ENCODE measurements around the gene EEF1A2. TPM values are rescaled to one million over a fixed set of nuclear protein-coding genes. Genes with fewer than 3 reads are reported as not detected.

The EEF1A2 gene
- total and polyA plus RNA-seq, 2 of the 4 experiments (the other 2 are of a cell fraction), result 1.3 to 4.6 TPM

DNA sequence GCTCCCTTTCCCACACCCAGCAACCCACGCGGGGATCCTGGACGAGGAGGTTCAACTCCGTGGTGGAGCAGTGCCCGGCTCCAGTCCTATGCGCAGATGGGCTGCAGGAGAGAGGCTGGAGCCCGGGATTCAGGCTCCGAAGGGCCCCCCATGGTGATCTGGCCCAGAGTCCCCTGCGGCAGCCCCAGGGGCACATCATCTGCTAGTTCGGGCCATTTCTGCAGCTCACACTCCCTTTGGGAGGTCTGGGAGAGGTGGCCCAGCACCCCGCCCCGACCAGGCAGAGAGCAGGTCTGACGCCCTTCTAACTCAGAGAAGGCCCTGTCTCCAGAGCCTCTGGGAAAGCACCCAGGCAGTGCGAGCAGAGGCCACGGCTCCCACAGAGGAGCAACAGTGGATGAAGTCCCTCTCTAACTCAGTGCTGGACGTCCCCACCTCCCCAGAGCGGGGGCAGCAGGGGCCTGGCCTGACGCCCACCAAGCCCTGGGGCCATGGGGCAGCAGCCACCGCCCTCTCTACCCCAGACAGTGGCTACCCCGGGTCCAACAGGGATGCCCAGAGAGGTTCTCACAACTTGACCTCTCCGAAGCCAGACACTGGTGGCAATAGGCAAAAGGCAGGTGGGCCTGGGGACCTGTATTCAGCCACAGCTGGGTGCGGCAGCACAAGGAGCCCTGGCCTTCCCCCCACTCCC lies 29.7 kb downstream of the EEF1A2 start:
- Histone ChIP-seq H4K5ac (ENCODE audit: low read depth, low read length) (no peak overlapping the region), H3K56ac (ENCODE audit: extremely low read depth, insufficient read depth, low read length) (no peak overlapping the region), H3K9me1 (ENCODE audit: insufficient read depth, low read length) (no peaks in the 10 kb centered on the region), H2BK15ac (ENCODE audit: low read depth, low read length) (no peak overlapping the region), H2BK5ac (ENCODE audit: low read depth, low read length, poor library complexity, severe bottlenecking) (no peak overlapping the region), H2BK120ac (ENCODE audit: low read depth, low read length) (no peak overlapping the region), H3K27ac (ENCODE audit: insufficient read depth, low read length) (no peak overlapping the region), H3K4me2 (ENCODE audit: low read depth, low read length) (no peak overlapping the region), H2AFZ (replicated peaks; ENCODE audit: low read length, poor library complexity) (no peak overlapping the region), H3K4ac (ENCODE audit: low read depth, low read length) (no peak overlapping the region), H3K36me3 (ENCODE audit: control insufficient read depth, insufficient read depth, low read length) (no peaks in the 10 kb centered on the region), H3K27me3 (ENCODE audit: control insufficient read depth, insufficient read depth, low read length) (peaks cover 69% of the 10 kb centered on the region), H3K18ac (ENCODE audit: low read depth, low read length) (no peak overlapping the region), H3K23ac (ENCODE audit: low read depth, low read length) (no peak overlapping the region), H3K4me3 (ENCODE audit: insufficient read depth, low read depth, low read length) (no peak overlapping the region), H3K14ac (replicated peaks; ENCODE audit: low read depth, low read length) (no peak overlapping the region), H3K9ac (ENCODE audit: low read depth, low read length) (no peak overlapping the region), H2AK9ac (replicated peaks; ENCODE audit: low read depth, low read length, poor library complexity) (no peak overlapping the region), H2BK20ac (ENCODE audit: low read depth, low read length) (no peak overlapping the region), H3K4me1 (ENCODE audit: control insufficient read depth, insufficient read depth, low read length) (no peaks in the 10 kb centered on the region), H4K8ac (ENCODE audit: low read depth in 2 of 2, low read length in 2 of 2) (no peak overlapping the region), H4K91ac (ENCODE audit: insufficient read depth, low read depth, low read length) (no peak overlapping the region), H2AK5ac (ENCODE audit: low read depth, low read length) (no peak overlapping the region), H3K79me1 (ENCODE audit: low read depth in 1 of 2, low read length in 2 of 2) (no peaks in the 10 kb centered on the region), H4K20me1 (ENCODE audit: insufficient read depth, low read length) (no peaks in the 10 kb centered on the region), H3K9me3 (ENCODE audit: control insufficient read depth, insufficient read depth, low read length) (no peaks in the 10 kb centered on the region)
- POLR2A ChIA-PET (ENCODE audit: unreplicated experiment), result no interaction called here
- in situ Hi-C loops (cut with MboI; ENCODE audit: low sequenced_read_pairs) (no loop called here), intact Hi-C loops (cut with micrococcal nuclease) (no loop called here), dilution Hi-C loops (cut with HindIII; ENCODE audit: low sequenced_read_pairs, unreplicated experiment) (no loop called here)
- CTCF ChIA-PET, result no interaction called here
- no TSS peak for BruUV-seq (replicated peaks)
- ATAC-seq (ENCODE audit: low read depth), result no peak
- no peak for TF ChIP-seq FOS (IDR thresholded peaks at IDR 0.05; ENCODE audit: low read depth, low read length)
- TF ChIP-seq, protein P1, sequence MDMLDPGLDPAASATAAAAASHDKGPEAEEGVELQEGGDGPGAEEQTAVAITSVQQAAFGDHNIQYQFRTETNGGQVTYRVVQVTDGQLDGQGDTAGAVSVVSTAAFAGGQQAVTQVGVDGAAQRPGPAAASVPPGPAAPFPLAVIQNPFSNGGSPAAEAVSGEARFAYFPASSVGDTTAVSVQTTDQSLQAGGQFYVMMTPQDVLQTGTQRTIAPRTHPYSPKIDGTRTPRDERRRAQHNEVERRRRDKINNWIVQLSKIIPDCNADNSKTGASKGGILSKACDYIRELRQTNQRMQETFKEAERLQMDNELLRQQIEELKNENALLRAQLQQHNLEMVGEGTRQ (IDR thresholded peaks at IDR 0.05; ENCODE audit: low read depth, low read length), result no peak
- no peak for TF ChIP-seq RAD21 (IDR thresholded peaks at IDR 0.05; ENCODE audit: low read length)
- no peak for TF ChIP-seq MAFK (IDR thresholded peaks at IDR 0.05; ENCODE audit: low read depth, low read length)
- TF ChIP-seq, protein P2, sequence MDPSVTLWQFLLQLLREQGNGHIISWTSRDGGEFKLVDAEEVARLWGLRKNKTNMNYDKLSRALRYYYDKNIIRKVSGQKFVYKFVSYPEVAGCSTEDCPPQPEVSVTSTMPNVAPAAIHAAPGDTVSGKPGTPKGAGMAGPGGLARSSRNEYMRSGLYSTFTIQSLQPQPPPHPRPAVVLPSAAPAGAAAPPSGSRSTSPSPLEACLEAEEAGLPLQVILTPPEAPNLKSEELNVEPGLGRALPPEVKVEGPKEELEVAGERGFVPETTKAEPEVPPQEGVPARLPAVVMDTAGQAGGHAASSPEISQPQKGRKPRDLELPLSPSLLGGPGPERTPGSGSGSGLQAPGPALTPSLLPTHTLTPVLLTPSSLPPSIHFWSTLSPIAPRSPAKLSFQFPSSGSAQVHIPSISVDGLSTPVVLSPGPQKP (IDR thresholded peaks at IDR 0.05; ENCODE audit: borderline replicate concordance, low read depth, low read length), result no peak
- no peak for TF ChIP-seq POLR2A (IDR thresholded peaks at IDR 0.05; ENCODE audit: low read depth, low read length)
- TF ChIP-seq SMC3 (IDR thresholded peaks at IDR 0.05; ENCODE audit: low read depth, low read length), result no peak
- TF ChIP-seq CEBPB (IDR thresholded peaks at IDR 0.05; ENCODE audit: low read depth, low read length), result no peak
- TF ChIP-seq MAZ (IDR thresholded peaks at IDR 0.05; ENCODE audit: borderline replicate concordance, low read depth, low read length), result no peak
- no peak for TF ChIP-seq NFE2L2 (IDR thresholded peaks at IDR 0.05; ENCODE audit: low read depth, low read length)
- TF ChIP-seq BHLHE40 (IDR thresholded peaks at IDR 0.05; ENCODE audit: low read depth, low read length), result no peak
- no peak for TF ChIP-seq CHD1 (IDR thresholded peaks at IDR 0.05; ENCODE audit: low read depth, low read length)
- TF ChIP-seq MXI1 (IDR thresholded peaks at IDR 0.05; ENCODE audit: borderline replicate concordance, low read depth, low read length), result no peak
- TF ChIP-seq RCOR1 (IDR thresholded peaks at IDR 0.05; ENCODE audit: insufficient replicate concordance, low read length), result no peak
- TF ChIP-seq, protein P3, sequence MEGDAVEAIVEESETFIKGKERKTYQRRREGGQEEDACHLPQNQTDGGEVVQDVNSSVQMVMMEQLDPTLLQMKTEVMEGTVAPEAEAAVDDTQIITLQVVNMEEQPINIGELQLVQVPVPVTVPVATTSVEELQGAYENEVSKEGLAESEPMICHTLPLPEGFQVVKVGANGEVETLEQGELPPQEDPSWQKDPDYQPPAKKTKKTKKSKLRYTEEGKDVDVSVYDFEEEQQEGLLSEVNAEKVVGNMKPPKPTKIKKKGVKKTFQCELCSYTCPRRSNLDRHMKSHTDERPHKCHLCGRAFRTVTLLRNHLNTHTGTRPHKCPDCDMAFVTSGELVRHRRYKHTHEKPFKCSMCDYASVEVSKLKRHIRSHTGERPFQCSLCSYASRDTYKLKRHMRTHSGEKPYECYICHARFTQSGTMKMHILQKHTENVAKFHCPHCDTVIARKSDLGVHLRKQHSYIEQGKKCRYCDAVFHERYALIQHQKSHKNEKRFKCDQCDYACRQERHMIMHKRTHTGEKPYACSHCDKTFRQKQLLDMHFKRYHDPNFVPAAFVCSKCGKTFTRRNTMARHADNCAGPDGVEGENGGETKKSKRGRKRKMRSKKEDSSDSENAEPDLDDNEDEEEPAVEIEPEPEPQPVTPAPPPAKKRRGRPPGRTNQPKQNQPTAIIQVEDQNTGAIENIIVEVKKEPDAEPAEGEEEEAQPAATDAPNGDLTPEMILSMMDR (conservative IDR thresholded peaks at IDR 0.05; ENCODE audit: low read depth, low read length), result no peak
- TF ChIP-seq RFX5 (IDR thresholded peaks at IDR 0.05; ENCODE audit: low read depth, low read length), result no peak
- 43% methylated on average over 10 of the region's 22 CpGs; no CpG with 5 or more reads in 1 of the 2 experiments for WGBS, 2 experiments (ENCODE audit: extremely low coverage in 2 of 2, insufficient read length in 1 of 2)
- DNase-seq, result no peak

Measured in IMR-90 (cell line).